HG02678 (cell line): ENCODE measurements around the gene CST3.
A peak's percentile ranks its signal among the peaks of the same experiment; 100 is the strongest.
"Not testable (repeated sequence)": the region's sequence is repeated elsewhere in the genome, so short reads cannot be mapped to it uniquely, and the experiment has no call there.

Experiments
- ATAC-seq: cut with Tn5 transposase; IDR thresholded peaks from one replicate; pipeline ENCODE4 v1.9.1; 2021; ENCODE audit warnings: mild to moderate bottlenecking, moderate library complexity; ENCODE audit not compliant: unreplicated experiment

Gene CST3

GRCh38 chr20:23637282-23638221 is at the start of gene CST3:
Gene CST3, minus strand, starts transcription at chr20:23637955. Its CDS starts 93 bp downstream, at chr20:23637862.
- peak; percentile 60 for ATAC-seq

- no peak for ATAC-seq
Observed at GRCh38 chr20:23686046-23686750, 48.4 kb upstream of the CST3 start.

GRCh38 chr20:23685529-23685896 is 47.8 kb upstream of the CST3 start:
- ATAC-seq = not testable (repeated sequence)

- no peak for ATAC-seq
Observed at GRCh38 chr20:23684261-23684660, 46.5 kb upstream of the CST3 start.

- ATAC-seq = no peak
Observed at GRCh38 chr20:23683807-23684206, 46.1 kb upstream of the CST3 start.

- ATAC-seq = no peak
Observed at GRCh38 chr20:23683281-23683680, 45.5 kb upstream of the CST3 start.

GRCh38 chr20:23680146-23680545 is 42.4 kb upstream of the CST3 start:
- no peak for ATAC-seq

- no peak for ATAC-seq
Observed at GRCh38 chr20:23679133-23680092, 41.7 kb upstream of the CST3 start.

GRCh38 chr20:23673209-23673608 is 35.5 kb upstream of the CST3 start:
- no peak for ATAC-seq

- no peak for ATAC-seq
Observed at GRCh38 chr20:23672158-23672557, 34.4 kb upstream of the CST3 start.

- no peak for ATAC-seq
Observed at GRCh38 chr20:23671479-23671878, 33.7 kb upstream of the CST3 start.

GRCh38 chr20:23670361-23670760 is 32.6 kb upstream of the CST3 start:
- no peak for ATAC-seq

GRCh38 chr20:23669866-23670265 is 32.1 kb upstream of the CST3 start:
- ATAC-seq = no peak

- no peak for ATAC-seq
Observed at GRCh38 chr20:23669327-23669726, 31.6 kb upstream of the CST3 start.

- peak; percentile 69 for ATAC-seq
Observed at GRCh38 chr20:23668477-23668951, 30.8 kb upstream of the CST3 start.

- ATAC-seq = no peak
Observed at GRCh38 chr20:23667666-23668065, 29.9 kb upstream of the CST3 start.

GRCh38 chr20:23666698-23667097 is 28.9 kb upstream of the CST3 start:
- ATAC-seq = no peak

- ATAC-seq = no peak
Observed at GRCh38 chr20:23666189-23666588, 28.4 kb upstream of the CST3 start.

GRCh38 chr20:23664954-23665353 is 27.2 kb upstream of the CST3 start:
- no peak for ATAC-seq

- ATAC-seq = not testable (repeated sequence)
Observed at GRCh38 chr20:23664046-23664445, 26.3 kb upstream of the CST3 start.

GRCh38 chr20:23663180-23663579 is 25.4 kb upstream of the CST3 start:
- no peak for ATAC-seq
